ENCODE measurements around the gene TRMT112. TPM values are rescaled to one million over a fixed set of nuclear protein-coding genes. Genes with fewer than 3 reads are reported as not detected.
"Not testable (repeated sequence)": the region's sequence is repeated elsewhere in the genome, so short reads cannot be mapped to it uniquely, and the experiment has no call there.

The TRMT112 gene
- total RNA-seq, 2 donors from 2014 or later, result 171 to 203 TPM

- peaks cover 42 to 44% of the 10 kb centered on the region in 2 donors for H3K4me1 Mint-ChIP-seq (ENCODE audit: low read depth in 2 of 2)
- peak; percentile 89 to 93 for ATAC-seq
Observed at GRCh38 chr11:64317961-64318765, 804 bp upstream of the TRMT112 start, which contains the start of gene PRDX5. Gene PRDX5, plus strand, starts transcription at chr11:64318121. Its CDS starts 95 bp downstream, at chr11:64318216.

GRCh38 chr11:64316672-64317324 lies 561 bp downstream of the TRMT112 start:
- H3K4me3 Mint-ChIP-seq, result peak overlapping the region; percentile 89
- H3K27ac Mint-ChIP-seq, result peak overlapping the region; percentile 93 to 97
- ATAC-seq (peak in 1 of 2 donors; percentile 7), DNase-seq (ENCODE audit: low spot score) (no peak)
- H3K27me3 Mint-ChIP-seq, result no peaks in the 10 kb centered on the region
- H3K9me3 Mint-ChIP-seq, result no peaks in the 10 kb centered on the region
- H3K36me3 Mint-ChIP-seq, result no peaks in the 10 kb centered on the region
- H3K4me1 Mint-ChIP-seq (ENCODE audit: low read depth in 2 of 2), result peaks cover 51 to 52% of the 10 kb centered on the region in 2 donors

More at GRCh38 chr11:64317961-64318765, 804 bp upstream of the TRMT112 start, which contains the start of gene PRDX5:
- DNase-seq (ENCODE audit: low spot score), result peak; percentile 99
- no peaks in the 10 kb centered on the region for H3K36me3 Mint-ChIP-seq
- H3K27ac Mint-ChIP-seq, result peak within 1 kb of the TSS; percentile 93 to 97
- no peaks in the 10 kb centered on the region for H3K9me3 Mint-ChIP-seq
- no peaks in the 10 kb centered on the region for H3K27me3 Mint-ChIP-seq
- H3K4me3 Mint-ChIP-seq, result peak within 1 kb of the TSS; percentile 89

GRCh38 chr11:64315667-64316526 lies 1.5 kb downstream of the TRMT112 start:
- not testable (repeated sequence) for ATAC-seq; H3K9me3 Mint-ChIP-seq; H3K27me3 Mint-ChIP-seq; H3K36me3 Mint-ChIP-seq; DNase-seq (ENCODE audit: low spot score)
- H3K4me1 Mint-ChIP-seq (ENCODE audit: low read depth in 2 of 2), result peaks cover 48 to 49% of the 10 kb centered on the region in 2 donors
- H3K27ac Mint-ChIP-seq, result peak overlapping the region; percentile 93 to 97
- H3K4me3 Mint-ChIP-seq, result peak overlapping the region; percentile 89

GRCh38 chr11:64314805-64315561 lies 2.4 kb downstream of the TRMT112 start:
- no peak for ATAC-seq
- no peaks in the 10 kb centered on the region for H3K27me3 Mint-ChIP-seq
- H3K36me3 Mint-ChIP-seq, result no peaks in the 10 kb centered on the region
- no peak overlapping the region for H3K27ac Mint-ChIP-seq
- H3K4me3 Mint-ChIP-seq, result peak overlapping the region; percentile 10
- no peaks in the 10 kb centered on the region for H3K9me3 Mint-ChIP-seq
- no peak for DNase-seq (ENCODE audit: low spot score)
- H3K4me1 Mint-ChIP-seq (ENCODE audit: low read depth in 2 of 2), result peaks cover 41 to 45% of the 10 kb centered on the region in 2 donors

GRCh38 chr11:64314146-64314804 lies 3.1 kb downstream of the TRMT112 start:
- H3K9me3 Mint-ChIP-seq, result no peaks in the 10 kb centered on the region
- H3K4me1 Mint-ChIP-seq (ENCODE audit: low read depth in 2 of 2), result peaks cover 38% of the 10 kb centered on the region in 2 donors
- DNase-seq (ENCODE audit: low spot score) (no peak), ATAC-seq (no peak)
- no peaks in the 10 kb centered on the region for H3K27me3 Mint-ChIP-seq
- no peak overlapping the region for H3K27ac Mint-ChIP-seq
- no peaks in the 10 kb centered on the region for H3K36me3 Mint-ChIP-seq
- no peak overlapping the region for H3K4me3 Mint-ChIP-seq

- no peaks in the 10 kb centered on the region for H3K9me3 Mint-ChIP-seq
- H3K27ac Mint-ChIP-seq, result peak overlapping the region; percentile 26 to 58
- no peak for DNase-seq (ENCODE audit: low spot score)
- no peak for ATAC-seq
- no peak overlapping the region for H3K4me3 Mint-ChIP-seq
- H3K27me3 Mint-ChIP-seq, result no peaks in the 10 kb centered on the region
- H3K4me1 Mint-ChIP-seq (ENCODE audit: low read depth in 2 of 2), result peaks cover 31 to 34% of the 10 kb centered on the region in 2 donors
- H3K36me3 Mint-ChIP-seq, result no peaks in the 10 kb centered on the region
Observed at GRCh38 chr11:64313491-64314145, 3.7 kb downstream of the TRMT112 start.

- H3K4me1 Mint-ChIP-seq (ENCODE audit: low read depth in 2 of 2), result peaks cover 28 to 30% of the 10 kb centered on the region in 2 donors
- DNase-seq (ENCODE audit: low spot score) (no peak), ATAC-seq (no peak)
- peak overlapping the region; percentile 15 for H3K4me3 Mint-ChIP-seq
- H3K36me3 Mint-ChIP-seq, result no peaks in the 10 kb centered on the region
- no peaks in the 10 kb centered on the region for H3K27me3 Mint-ChIP-seq
- no peaks in the 10 kb centered on the region for H3K9me3 Mint-ChIP-seq
- H3K27ac Mint-ChIP-seq, result peak overlapping the region; percentile 26 to 58
Observed at GRCh38 chr11:64312947-64313346, 4.4 kb downstream of the TRMT112 start.

GRCh38 chr11:64307795-64308194 lies 9.6 kb downstream of the TRMT112 start:
- not testable (repeated sequence) for H3K27me3 Mint-ChIP-seq, ATAC-seq

GRCh38 chr11:64306876-64307622 lies 10.3 kb downstream of the TRMT112 start:
- Mint-ChIP-seq H3K36me3 (peaks cover 5% of the 10 kb centered on the region), H3K4me3 (peak overlapping the region; percentile 37), H3K27me3 (no peaks in the 10 kb centered on the region), H3K27ac (peak overlapping the region; percentile 85 to 94), H3K4me1 (ENCODE audit: low read depth in 2 of 2) (peaks cover 19 to 24% of the 10 kb centered on the region in 2 donors), H3K9me3 (no peaks in the 10 kb centered on the region)
- DNase-seq (ENCODE audit: low spot score), result no peak
- no peak for ATAC-seq

More at GRCh38 chr11:64307795-64308194, 9.6 kb downstream of the TRMT112 start:
- H3K27ac Mint-ChIP-seq, result peak overlapping the region in 1 of 2 donors; percentile 85
- H3K36me3 Mint-ChIP-seq; H3K9me3 Mint-ChIP-seq; DNase-seq (ENCODE audit: low spot score): not testable (repeated sequence)
- H3K4me3 Mint-ChIP-seq, result peak overlapping the region; percentile 37
- peaks cover 25 to 30% of the 10 kb centered on the region in 2 donors for H3K4me1 Mint-ChIP-seq (ENCODE audit: low read depth in 2 of 2)

GRCh38 chr11:64306563-64306875 lies 10.8 kb downstream of the TRMT112 start:
- Mint-ChIP-seq H3K27me3 (no peaks in the 10 kb centered on the region), H3K27ac (peak overlapping the region; percentile 84 to 94), H3K36me3 (peaks cover 5% of the 10 kb centered on the region), H3K4me3 (peak overlapping the region; percentile 99), H3K4me1 (ENCODE audit: low read depth in 2 of 2) (peaks cover 19 to 24% of the 10 kb centered on the region in 2 donors), H3K9me3 (no peaks in the 10 kb centered on the region)
- ATAC-seq, result no peak
- no peak for DNase-seq (ENCODE audit: low spot score)

- Mint-ChIP-seq H3K4me3 (peak overlapping the region; percentile 99), H3K4me1 (ENCODE audit: low read depth in 2 of 2) (peaks cover 20 to 25% of the 10 kb centered on the region in 2 donors)
Observed at GRCh38 chr11:64305691-64306562, 11.4 kb downstream of the TRMT112 start.

More at GRCh38 chr11:64305691-64306562, 11.4 kb downstream of the TRMT112 start:
- H3K36me3 Mint-ChIP-seq, result peaks cover 5% of the 10 kb centered on the region
- no peaks in the 10 kb centered on the region for H3K9me3 Mint-ChIP-seq
- H3K27me3 Mint-ChIP-seq, result peaks cover under 1 to 1% of the 10 kb centered on the region in 2 donors
- DNase-seq (ENCODE audit: low spot score) (peak; percentile 83), ATAC-seq (peak; percentile 21 to 33)
- peak overlapping the region; percentile 84 to 94 for H3K27ac Mint-ChIP-seq
